H9 (cell line): ENCODE results near the gene LYPD4. TPM values are rescaled to one million over a fixed set of nuclear protein-coding genes. Genes with fewer than 3 reads are reported as not detected.

Experiments used
- DNase-seq: peaks from one replicate; pipeline ENCODE4 v3.0.0-alpha.2; 2017
- H2AFZ ChIP-seq: one replicate; pipeline ENCODE4 v1.6.1; 2013; ENCODE audit warnings: mild to moderate bottlenecking, low read length, control low read depth, moderate library complexity
- H2AK5ac ChIP-seq: 2 replicates; pipeline ENCODE4 v1.6.1; 2013; ENCODE audit warnings: low read length, control low read depth, mixed read lengths; ENCODE audit not compliant: insufficient read length
- H2BK120ac ChIP-seq: one replicate; pipeline ENCODE4 v1.6.1; 2013; ENCODE audit warnings: low read depth, mild to moderate bottlenecking, low read length, control low read depth, inconsistent platforms; ENCODE audit not compliant: poor library complexity, severe bottlenecking
- H2BK12ac ChIP-seq: 2 replicates; pipeline ENCODE4 v1.6.1; 2013; ENCODE audit warnings: low read length, control low read depth, mixed read lengths, low read depth; ENCODE audit not compliant: insufficient read length
- H2BK15ac ChIP-seq: 2 replicates; pipeline ENCODE4 v1.6.1; 2013; ENCODE audit warnings: low read depth, low read length, control low read depth
- H2BK20ac ChIP-seq: one replicate; pipeline ENCODE4 v1.6.1; 2013; ENCODE audit warnings: low read depth, mild to moderate bottlenecking, low read length, control low read depth, inconsistent platforms; ENCODE audit not compliant: poor library complexity, severe bottlenecking
- H2BK5ac ChIP-seq: 2 replicates; pipeline ENCODE4 v1.6.1; 2013; ENCODE audit warnings: low read length, control low read depth, mixed read lengths; ENCODE audit not compliant: insufficient read length
- H3K14ac ChIP-seq: 2 replicates; pipeline ENCODE4 v1.6.1; 2013; ENCODE audit warnings: low read length, control low read depth; ENCODE audit not compliant: insufficient read depth
- H3K18ac ChIP-seq: 2 replicates; pipeline ENCODE4 v1.6.1; 2013; ENCODE audit warnings: low read depth, mild to moderate bottlenecking, mixed read lengths, low read length, control low read depth; ENCODE audit not compliant: insufficient read length
- H3K23ac ChIP-seq: 2 replicates; pipeline ENCODE4 v1.6.1; 2013; ENCODE audit warnings: low read length, control low read depth, mixed read lengths, low read depth; ENCODE audit not compliant: insufficient read length
- H3K23me2 ChIP-seq: 2 replicates; pipeline ENCODE4 v1.6.1; 2013; ENCODE audit warnings: low read depth, mild to moderate bottlenecking, mixed read lengths, low read length, control low read depth; ENCODE audit not compliant: insufficient read length, poor library complexity, severe bottlenecking
- H3K27ac ChIP-seq: 2 replicates; pipeline ENCODE4 v1.5.1; 2013; ENCODE audit warnings: low read length, control low read depth, mixed read lengths, low read depth; ENCODE audit not compliant: insufficient read length
- H3K27me3 ChIP-seq: 2 replicates; pipeline ENCODE4 v1.6.1; 2013; ENCODE audit warnings: low read length, control low read depth, inconsistent platforms; ENCODE audit not compliant: insufficient read depth
- H3K4ac ChIP-seq: 2 replicates; pipeline ENCODE4 v1.6.1; 2013; ENCODE audit warnings: low read depth, mild to moderate bottlenecking, control low read depth, inconsistent platforms, low read length, moderate library complexity
- H3K4me1 ChIP-seq: 2 replicates; pipeline ENCODE4 v1.6.1; 2013; ENCODE audit warnings: low read length, control low read depth, inconsistent platforms; ENCODE audit not compliant: insufficient read depth
- H3K4me2 ChIP-seq: 2 replicates; pipeline ENCODE4 v1.6.1; 2013; ENCODE audit warnings: low read length, control low read depth, mixed read lengths; ENCODE audit not compliant: insufficient read length, insufficient read depth
- H3K56ac ChIP-seq: 2 replicates; pipeline ENCODE4 v1.6.1; 2013; ENCODE audit warnings: low read depth, mild to moderate bottlenecking, mixed read lengths, low read length, control low read depth; ENCODE audit not compliant: insufficient read length
- H3K79me1 ChIP-seq: 2 replicates; pipeline ENCODE4 v1.6.1; 2013; ENCODE audit warnings: low read depth, mild to moderate bottlenecking, moderate library complexity, low read length, control low read depth, inconsistent platforms; ENCODE audit not compliant: insufficient read depth, poor library complexity, severe bottlenecking
- H3K79me2 ChIP-seq: 2 replicates; pipeline ENCODE4 v1.6.1; 2013; ENCODE audit warnings: low read length, control low read depth, inconsistent platforms; ENCODE audit not compliant: insufficient read depth
- H3K9ac ChIP-seq: 2 replicates; pipeline ENCODE4 v1.6.1; 2013; ENCODE audit warnings: low read length, control low read depth, mixed read lengths; ENCODE audit not compliant: insufficient read length; ENCODE audit errors: extremely low read depth
- H3K9me3 ChIP-seq: one replicate; pipeline ENCODE4 v1.6.1; 2013; ENCODE audit warnings: low read depth, low read length, inconsistent platforms; ENCODE audit not compliant: control insufficient read depth
- H3T11ph ChIP-seq: one replicate; pipeline ENCODE4 v1.6.1; 2013; ENCODE audit warnings: mild to moderate bottlenecking, low read length, control low read depth, inconsistent platforms
- H4K20me1 ChIP-seq: one replicate; pipeline ENCODE4 v1.6.1; 2013; ENCODE audit not compliant: control insufficient read depth, insufficient read length, insufficient read depth
- H4K5ac ChIP-seq: 2 replicates; pipeline ENCODE4 v1.6.1; 2013; ENCODE audit warnings: low read depth, mild to moderate bottlenecking, mixed read lengths, low read length, control low read depth; ENCODE audit not compliant: insufficient read length
- H4K8ac ChIP-seq: replicated peaks from 2 replicates; pipeline ENCODE4 v1.6.1; 2013; ENCODE audit warnings: low read length, control low read depth, mixed read lengths, low read depth; ENCODE audit not compliant: insufficient read length
- H4K91ac ChIP-seq: 2 replicates; pipeline ENCODE4 v1.6.1; 2013; ENCODE audit warnings: low read depth, mild to moderate bottlenecking, moderate library complexity, mixed read lengths, low read length, control low read depth; ENCODE audit not compliant: insufficient read length
- H3K27ac Mint-ChIP-seq, 3 experiments: 2 replicates in 2 of 3; 3 replicates in 1 of 3; pipeline ENCODE4 v1.8.0; 2020 to 2021; ENCODE audit warnings: mixed read lengths in 3 of 3, mild to moderate bottlenecking in 1 of 3, moderate library complexity in 1 of 3
- H3K27me3 Mint-ChIP-seq: 2 replicates; pipeline ENCODE4 v1.8.0; 2021; ENCODE audit warnings: low read depth, mild to moderate bottlenecking, moderate library complexity, mixed read lengths
- H3K36me3 Mint-ChIP-seq, 3 experiments: 2 replicates in 2 of 3; 3 replicates in 1 of 3; pipeline ENCODE4 v1.8.0; 2020 to 2021; ENCODE audit warnings: low read depth in 3 of 3, mixed read lengths in 3 of 3; ENCODE audit not compliant: insufficient read depth in 1 of 3
- H3K4me1 Mint-ChIP-seq, 2 experiments: 2 replicates each; pipeline ENCODE4 v1.8.0; 2020; ENCODE audit warnings: mixed read lengths in 2 of 2
- H3K4me3 Mint-ChIP-seq, 2 experiments: 2 replicates in 1 of 2; 3 replicates in 1 of 2; pipeline ENCODE4 v1.8.0; 2020 to 2021; ENCODE audit warnings: mild to moderate bottlenecking in 2 of 2, mixed read lengths in 2 of 2, moderate library complexity in 1 of 2
- H3K9me3 Mint-ChIP-seq, 2 experiments: 2 replicates in 1 of 2; 3 replicates in 1 of 2; pipeline ENCODE4 v1.8.0; 2020; ENCODE audit warnings: mild to moderate bottlenecking in 2 of 2, mixed read lengths in 2 of 2, moderate library complexity in 1 of 2
- CTCF ChIP-seq: fragments of 200-600 bp; sonication (generic); conservative IDR thresholded peaks from 3 replicates; pipeline ENCODE4 v1.8.0; 2021; ENCODE audit warnings: antibody characterized with exemption, mild to moderate bottlenecking
- WGBS: extraction: QIAGEN DNeasy Blood & Tissue Kit; methylation state at CpG from one replicate; pipeline ENCODE4 v1.1.7; 2013; ENCODE audit warnings: missing lambda C conversion rate, low lambda C conversion rate, mixed read lengths; ENCODE audit not compliant: insufficient read length; ENCODE audit errors: extremely low coverage; 5-methylcytosine and 5-hydroxymethylcytosine counted together
- total RNA-seq: library from RNA; stranded (reverse); gene quantifications from 2 replicates; pipeline ENCODE4 v1.2.1, GENCODE V29; 2021

LYPD4 gene
- total RNA-seq, 1 experiment from 2014 or later, result not detected

DNA sequence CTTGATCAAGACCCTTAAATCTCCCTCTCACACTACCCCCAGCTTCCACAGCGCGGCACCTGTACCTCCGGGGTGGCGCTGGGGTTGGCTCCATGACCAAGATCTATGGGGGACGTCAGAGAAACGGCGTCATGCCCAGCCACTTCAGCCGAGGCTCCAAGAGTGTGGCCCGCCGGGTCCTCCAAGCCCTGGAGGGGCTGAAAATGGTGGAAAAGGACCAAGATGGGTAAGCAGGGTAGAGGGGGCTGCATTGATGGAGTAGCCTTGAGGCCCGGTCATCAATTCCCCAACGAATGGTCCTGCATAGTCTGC, 24.5 kb upstream of the LYPD4 start:
- Histone ChIP-seq H3K23me2 (no peaks in the 10 kb centered on the region), H2AFZ (no peak overlapping the region), H3K9ac (no peak overlapping the region), H3K79me1 (peaks cover 12% of the 10 kb centered on the region), H3K23ac (no peak overlapping the region), H2BK5ac (no peak overlapping the region), H3K18ac (no peak overlapping the region), H2BK12ac (no peak overlapping the region), H3K4me1 (no peaks in the 10 kb centered on the region), H4K20me1 (no peaks in the 10 kb centered on the region), H3K14ac (no peak overlapping the region), H3K27ac (no peak overlapping the region), H4K5ac (no peak overlapping the region), H4K8ac (no peak overlapping the region), H4K91ac (no peak overlapping the region), H2AK5ac (no peak overlapping the region), H2BK120ac (no peak overlapping the region), H3K9me3 (no peaks in the 10 kb centered on the region), H3K4ac (no peak overlapping the region), H3K79me2 (peaks cover 4% of the 10 kb centered on the region; the same call in 1 of the 2 replicates), H2BK20ac (no peak overlapping the region), H3T11ph (no peak overlapping the region), H3K27me3 (no peaks in the 10 kb centered on the region), H3K56ac (no peak overlapping the region), H2BK15ac (no peak overlapping the region), H3K4me2 (no peak overlapping the region)
- no peak for DNase-seq
- no CpG with 5 or more reads among the region's 12 CpGs for WGBS
- peaks cover 15 to 23% of the 10 kb centered on the region in 2 experiments for H3K4me1 Mint-ChIP-seq
- H3K36me3 Mint-ChIP-seq, result peaks cover 44 to 78% (median 67%) of the 10 kb centered on the region in 3 experiments
- no peak for TF ChIP-seq CTCF
- peak overlapping the region in 2 of 3 experiments; percentile 39 to 96; a peak in 2 of 7 replicates for H3K27ac Mint-ChIP-seq
- H3K27me3 Mint-ChIP-seq, result peaks cover 3% of the 10 kb centered on the region; the same call in 1 of the 2 replicates
- H3K9me3 Mint-ChIP-seq, result no peaks in the 10 kb centered on the region
- no peak overlapping the region for H3K4me3 Mint-ChIP-seq
